Stimulated activated CD8-positive, alpha-beta memory T cell treated with anti-CD3 and anti-CD28 coated beads, Interleukin-7, amount 100 ng/mL, for 48 hours (primary cell): Measurements from ENCODE around the gene DDX39B.
A peak's percentile ranks its signal among the peaks of the same experiment; 100 is the strongest.
"Not testable (repeated sequence)": the region's sequence is repeated elsewhere in the genome, so short reads cannot be mapped to it uniquely, and the experiment has no call there.

Experiments used
- DNase-seq, 2 donors: peaks; one replicate each; pipeline ENCODE4 v3.0.0-alpha.2; 2020; ENCODE audit warnings: low read depth in 1 of 2; ENCODE audit errors: extremely low read depth in 1 of 2

DDX39B gene

GRCh38 chr6:31529329-31530150 lies 12.3 kb downstream of the DDX39B start:
- no peak for DNase-seq

- DNase-seq = no peak
Measured at GRCh38 chr6:31528821-31529328, 12.9 kb downstream of the DDX39B start, which contains the start of gene MCCD1. TSS of gene MCCD1 (plus strand) at chr6:31528962. CDS start at chr6:31529015, 53 bp downstream.

- DNase-seq = no peak
Measured at GRCh38 chr6:31528307-31528777, 13.5 kb downstream of the DDX39B start.

- no peak for DNase-seq
Measured at GRCh38 chr6:31525932-31526591, 15.7 kb downstream of the DDX39B start.

- no peak for DNase-seq
Measured at GRCh38 chr6:31525553-31525931, 16.3 kb downstream of the DDX39B start.

- DNase-seq = no peak
Measured at GRCh38 chr6:31521835-31522234, 20.0 kb downstream of the DDX39B start.

GRCh38 chr6:31513456-31514165 lies 28.2 kb downstream of the DDX39B start:
- DNase-seq = no peak

- DNase-seq = no peak
Measured at GRCh38 chr6:31510007-31510406, 31.8 kb downstream of the DDX39B start.

- DNase-seq = not testable (repeated sequence)
Measured at GRCh38 chr6:31509036-31509435, 32.8 kb downstream of the DDX39B start.

- no peak for DNase-seq
Measured at GRCh38 chr6:31502586-31502985, 39.2 kb downstream of the DDX39B start.

- DNase-seq = not testable (repeated sequence)
Measured at GRCh38 chr6:31499648-31500047, 42.2 kb downstream of the DDX39B start.

GRCh38 chr6:31498748-31499147 lies 43.1 kb downstream of the DDX39B start:
- no peak for DNase-seq

- peak; percentile 70 to 83 for DNase-seq
Measured at GRCh38 chr6:31497531-31498476, 44.0 kb downstream of the DDX39B start, which contains the start of gene MICB. TSS of gene MICB (plus strand) at chr6:31498145. CDS start at chr6:31498194, 49 bp downstream.

- DNase-seq = not testable (repeated sequence)
Measured at GRCh38 chr6:31496826-31497225, 45.0 kb downstream of the DDX39B start.

GRCh38 chr6:31495580-31495979 lies 46.2 kb downstream of the DDX39B start:
- DNase-seq = no peak

- DNase-seq = peak; percentile 57 to 60
Measured at GRCh38 chr6:31493875-31494694, 47.7 kb downstream of the DDX39B start.

- DNase-seq = not testable (repeated sequence)
Measured at GRCh38 chr6:31493550-31493874, 48.3 kb downstream of the DDX39B start.

- DNase-seq = no peak
Measured at GRCh38 chr6:31490115-31490873, 51.5 kb downstream of the DDX39B start.
